Measurements from ENCODE around the gene MYO18A. TPM values are rescaled to one million over a fixed set of nuclear protein-coding genes. Genes with fewer than 3 reads are reported as not detected.

The MYO18A gene
- polyA plus RNA-seq, 12 donors: 125 to 328 (median 222) TPM; not detected in 1

- no peak for DNase-seq
Measured at GRCh38 chr17:29084541-29085146, 95.6 kb downstream of the MYO18A start.

- DNase-seq: no peak
Measured at GRCh38 chr17:29080965-29081364, 99.2 kb downstream of the MYO18A start.

DNA sequence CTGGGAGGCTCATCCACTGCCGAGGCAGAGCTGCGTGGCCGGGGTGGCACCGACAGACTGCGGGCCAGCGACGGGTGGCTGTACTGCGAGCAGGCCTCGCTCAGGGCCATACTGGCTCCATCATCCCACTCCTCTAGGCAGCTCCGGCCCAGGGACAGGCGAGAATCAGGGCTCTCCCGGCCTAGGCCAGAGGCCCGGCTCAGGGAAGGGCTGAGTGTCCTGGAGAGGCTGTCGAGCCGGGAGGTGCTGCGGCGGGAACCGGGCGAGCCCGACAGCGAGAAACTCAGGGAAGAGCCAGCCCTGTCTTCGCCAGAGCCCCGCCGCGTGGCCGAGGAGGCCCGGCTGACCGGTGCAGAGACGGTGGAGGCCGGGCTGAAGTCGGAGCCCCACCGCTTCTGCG is 99.9 kb downstream of the MYO18A start:
- DNase-seq: no peak

DNA sequence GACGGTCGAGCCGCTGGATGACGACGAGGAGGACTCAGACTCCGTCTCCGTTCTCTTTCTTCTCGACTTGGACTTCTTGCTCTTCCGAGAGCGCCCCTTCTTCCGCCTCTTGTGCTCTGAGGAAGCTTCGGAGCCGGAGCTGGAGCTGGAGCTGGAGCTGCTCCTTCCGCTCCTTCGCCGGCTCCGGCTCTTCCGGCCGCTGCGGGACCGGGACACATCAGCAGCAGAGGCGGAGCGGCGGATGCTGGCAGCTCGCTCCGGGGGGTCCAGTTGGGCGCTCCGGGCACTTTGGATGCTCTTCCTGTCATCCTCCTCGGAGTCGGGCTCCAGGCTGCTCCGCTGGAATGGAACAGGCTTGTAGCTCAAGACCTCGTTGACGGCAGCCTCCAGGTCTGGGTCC is 100.3 kb downstream of the MYO18A start:
- no peak for DNase-seq

DNA sequence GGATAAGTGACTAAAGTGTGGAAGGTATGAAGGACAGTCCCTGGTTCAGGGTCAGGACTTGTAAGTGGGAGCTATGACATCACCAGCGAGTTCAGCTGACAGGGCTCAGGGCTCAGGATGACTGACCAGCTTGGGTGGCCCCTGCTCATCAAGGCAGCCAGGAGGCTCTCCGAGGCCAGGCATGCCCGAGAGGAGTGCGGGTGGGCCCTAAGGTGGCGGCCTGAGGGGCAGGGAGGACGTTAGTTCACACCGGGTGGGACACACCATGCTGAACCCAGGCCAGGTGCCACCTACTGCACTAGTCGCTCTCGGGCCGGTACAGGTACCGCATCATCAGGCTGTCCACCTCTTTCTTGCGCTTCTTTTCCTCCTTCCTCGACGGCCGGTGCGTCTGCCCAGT is 100.8 kb downstream of the MYO18A start:
- no peak for DNase-seq

GRCh38 chr17:29078183-29079045 is 101.8 kb downstream of the MYO18A start:
- no peak for DNase-seq

- no peak for DNase-seq
Measured at GRCh38 chr17:29077320-29077719, 102.9 kb downstream of the MYO18A start.

DNA sequence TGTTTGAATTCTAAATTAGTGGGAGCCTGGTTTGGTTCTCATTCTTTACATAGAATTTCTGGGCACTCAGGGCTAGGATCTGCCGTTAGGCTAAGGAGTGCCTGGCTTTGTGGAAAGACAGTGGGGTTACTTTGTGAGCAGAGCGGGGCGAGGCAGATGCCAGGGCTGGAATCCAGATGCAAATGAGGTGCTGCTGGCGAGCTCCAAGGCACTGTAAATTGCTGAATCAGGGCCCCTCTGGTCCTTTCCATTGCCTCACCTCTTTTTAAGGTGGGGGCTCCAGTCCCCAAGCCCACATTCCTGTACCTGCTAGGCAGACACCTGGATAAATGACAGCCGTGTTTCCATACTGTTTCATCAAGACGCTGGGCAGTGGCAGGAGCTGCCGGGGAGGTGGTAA is 103.5 kb downstream of the MYO18A start:
- DNase-seq: no peak

DNA sequence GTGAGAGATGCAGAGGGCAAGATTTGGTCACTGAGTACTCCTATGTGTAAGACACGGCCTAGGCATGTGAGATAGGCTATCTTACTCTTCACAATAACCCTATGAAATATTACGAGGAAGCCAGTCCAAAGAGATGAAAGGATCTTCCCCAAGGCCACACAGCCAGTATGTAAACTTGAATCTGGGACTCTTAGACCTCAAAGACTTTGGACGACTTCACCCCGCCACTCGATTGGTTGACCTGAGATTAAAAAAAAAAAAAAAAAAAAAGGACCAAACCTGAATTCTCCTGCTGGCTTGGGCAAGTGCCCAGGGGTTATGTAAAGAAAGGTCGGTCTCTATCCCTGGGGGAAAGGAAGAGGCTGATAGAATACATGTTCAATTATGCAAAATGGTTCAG is 104.1 kb downstream of the MYO18A start:
- no peak for DNase-seq

GRCh38 chr17:29074488-29074887 is 105.7 kb downstream of the MYO18A start:
- DNase-seq: no peak

- DNase-seq: no peak
Measured at GRCh38 chr17:29073520-29073919, 106.7 kb downstream of the MYO18A start.

DNA sequence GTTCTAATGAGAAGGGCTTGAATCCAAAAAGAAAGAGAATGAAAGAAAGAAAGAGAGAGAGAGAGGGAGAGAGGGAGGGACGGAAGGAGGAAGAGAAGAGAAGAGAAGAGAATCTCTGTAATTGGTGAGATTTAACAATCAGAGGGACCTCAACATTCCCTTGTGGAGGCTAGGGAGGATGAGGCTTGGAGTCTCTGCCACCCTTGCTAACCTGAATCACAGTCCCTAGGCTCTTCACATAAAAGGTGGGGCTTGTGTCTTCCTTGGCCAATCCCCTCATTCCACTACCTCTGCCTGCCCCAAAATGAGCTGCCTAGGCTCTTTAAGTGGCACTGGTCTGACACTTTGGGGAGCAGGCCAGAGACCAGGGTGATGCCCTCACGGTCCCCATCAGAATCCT is 107.2 kb downstream of the MYO18A start:
- no peak for DNase-seq

DNA sequence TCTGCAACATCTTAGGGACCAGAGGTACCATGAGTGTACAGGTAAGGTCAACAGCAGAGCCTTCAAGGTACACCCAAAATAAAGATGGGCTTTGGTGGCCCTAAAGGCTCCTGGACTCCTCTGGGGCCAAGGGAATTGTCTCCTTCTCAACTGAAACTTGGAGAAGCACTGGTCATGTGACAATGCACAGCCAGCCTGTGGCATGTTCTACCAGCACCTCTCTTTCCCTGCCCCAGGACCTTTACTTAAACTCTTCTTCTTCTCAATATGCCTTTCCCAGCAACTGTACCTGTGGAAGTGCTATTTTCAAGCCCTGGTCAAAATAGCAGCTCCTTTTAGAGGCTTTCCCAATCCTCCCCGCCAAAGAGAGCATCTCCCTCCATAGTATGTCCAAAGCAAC is 108.9 kb downstream of the MYO18A start:
- no peak for DNase-seq

DNA sequence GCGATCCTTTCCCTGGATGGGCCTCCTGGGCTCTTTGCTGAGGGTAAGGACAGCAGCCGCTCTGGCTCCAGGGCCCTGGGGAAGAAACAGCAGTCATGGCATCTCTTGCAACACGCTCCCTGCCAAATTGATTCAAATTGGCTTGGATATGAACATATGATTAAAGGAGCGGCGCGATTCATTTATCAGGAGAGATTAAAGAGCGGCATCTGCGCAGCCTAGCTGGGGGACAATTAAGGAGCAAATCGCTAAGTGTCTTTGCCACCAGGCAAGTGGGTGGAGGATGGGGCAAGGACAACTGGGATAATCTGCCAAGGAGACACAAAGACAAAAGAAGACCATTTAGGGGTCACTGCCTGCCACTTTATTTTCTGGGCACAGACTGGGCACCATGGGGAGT is 109.4 kb downstream of the MYO18A start:
- no peak for DNase-seq

DNA sequence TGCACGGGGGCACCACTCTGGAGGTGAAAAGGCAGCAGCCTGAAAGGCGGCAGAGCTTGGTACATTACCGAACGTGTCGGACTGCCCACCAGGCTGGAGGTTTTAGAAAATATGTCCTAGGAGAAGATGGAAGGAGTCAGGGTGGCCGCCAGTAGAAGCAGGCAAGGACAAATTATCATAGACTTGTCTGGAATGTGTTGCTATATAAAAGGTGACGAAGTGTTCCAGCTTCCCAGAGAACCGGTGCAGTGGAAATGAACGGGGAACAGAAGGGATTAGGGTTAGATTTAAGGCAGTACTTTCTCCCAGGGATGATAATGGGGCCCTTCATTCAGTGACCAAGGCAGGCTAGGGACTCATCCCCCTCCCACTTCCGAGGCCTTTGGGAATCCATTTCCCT is 109.9 kb downstream of the MYO18A start:
- DNase-seq: no peak

DNA sequence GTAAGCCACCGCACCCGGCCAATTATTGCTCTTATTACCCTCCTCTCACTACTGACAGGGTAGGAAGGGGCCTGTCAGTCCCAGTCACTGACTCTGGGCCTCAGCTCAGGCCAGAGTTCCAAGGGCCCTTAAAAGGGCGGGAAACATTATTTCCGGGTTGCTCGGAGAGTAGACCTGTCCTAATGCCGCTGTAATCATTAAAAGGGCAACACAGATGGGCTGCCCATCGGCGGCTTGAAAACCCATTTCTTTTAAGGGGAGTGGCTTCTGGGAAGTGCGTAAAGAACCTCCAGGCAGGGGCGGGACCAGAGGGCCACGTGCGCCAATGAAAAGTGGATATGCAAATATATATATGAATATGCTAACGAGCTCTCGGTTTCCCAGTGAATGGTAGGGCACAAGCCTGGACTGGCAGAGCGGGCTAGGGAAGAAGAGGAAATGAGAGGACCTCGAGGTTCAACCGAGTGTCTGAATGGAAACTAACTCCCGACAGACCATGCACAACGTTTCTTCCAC is 110.6 kb downstream of the MYO18A start:
- no peak for DNase-seq

GRCh38 chr17:29068818-29069217 is 111.4 kb downstream of the MYO18A start:
- DNase-seq: peak; percentile 44

- no peak for DNase-seq
Measured at GRCh38 chr17:29066606-29067005, 113.6 kb downstream of the MYO18A start.

DNA sequence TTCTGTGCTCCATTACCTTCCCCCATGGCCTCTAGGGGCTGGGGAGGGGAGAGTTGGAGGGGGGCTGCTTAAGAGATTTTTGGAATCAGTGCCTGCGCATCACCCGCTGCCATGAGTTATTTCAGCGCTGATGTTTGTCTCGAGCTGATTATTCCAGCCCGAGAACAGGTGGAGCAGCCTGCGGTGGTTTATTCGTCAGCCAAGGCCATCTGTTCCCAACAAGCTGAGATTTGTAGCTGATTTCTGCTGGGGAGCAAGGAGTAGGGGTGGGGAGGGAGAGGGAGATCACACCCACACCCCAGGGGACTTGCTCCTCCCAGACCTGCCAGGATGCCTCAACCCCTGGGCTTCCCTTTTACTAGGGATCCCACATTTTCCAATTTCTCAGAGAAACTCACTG is 114.2 kb downstream of the MYO18A start:
- DNase-seq: no peak

GRCh38 chr17:29063992-29064391 is 116.2 kb downstream of the MYO18A start:
- DNase-seq: no peak

DNA sequence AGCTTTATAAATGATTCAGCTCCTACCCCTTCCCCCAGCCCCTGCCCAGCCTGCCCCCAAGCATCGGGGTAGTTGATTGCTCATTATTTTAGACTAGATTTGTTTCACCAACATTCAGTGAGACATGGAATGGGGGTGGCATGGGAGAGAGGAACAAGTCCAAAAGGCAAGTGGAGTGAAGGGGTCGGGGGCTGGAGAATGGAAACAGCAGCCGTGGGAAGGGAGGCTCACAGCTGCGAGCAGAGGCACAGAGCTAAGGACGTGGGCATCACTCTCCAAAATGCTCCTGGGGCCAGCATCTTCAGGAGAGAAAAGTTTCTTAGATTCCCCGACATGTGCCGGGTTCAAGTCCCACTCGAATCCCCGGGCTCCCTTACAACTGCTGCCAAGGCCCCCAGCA is 118.0 kb downstream of the MYO18A start:
- DNase-seq: no peak

DNA sequence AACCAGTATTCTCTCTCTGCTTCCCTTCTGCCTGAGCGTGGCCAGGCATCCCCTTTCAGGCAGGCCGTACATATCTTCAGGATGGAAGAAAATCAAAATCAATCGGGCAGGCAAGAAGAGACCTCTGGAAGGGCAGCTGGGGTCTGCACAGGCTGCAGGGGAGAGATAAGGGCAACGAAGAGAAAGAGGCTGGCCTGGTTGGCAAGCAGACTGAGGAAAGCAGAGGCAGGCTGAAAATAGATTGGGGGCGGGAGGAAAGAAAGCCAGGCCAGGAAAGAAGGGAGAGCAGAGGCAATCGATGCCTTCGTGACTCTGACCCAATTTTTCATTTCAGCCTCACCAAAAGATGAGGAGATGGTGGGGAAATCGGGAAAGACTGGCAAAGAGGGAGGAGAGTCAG is 119.2 kb downstream of the MYO18A start:
- no peak for DNase-seq

DNA sequence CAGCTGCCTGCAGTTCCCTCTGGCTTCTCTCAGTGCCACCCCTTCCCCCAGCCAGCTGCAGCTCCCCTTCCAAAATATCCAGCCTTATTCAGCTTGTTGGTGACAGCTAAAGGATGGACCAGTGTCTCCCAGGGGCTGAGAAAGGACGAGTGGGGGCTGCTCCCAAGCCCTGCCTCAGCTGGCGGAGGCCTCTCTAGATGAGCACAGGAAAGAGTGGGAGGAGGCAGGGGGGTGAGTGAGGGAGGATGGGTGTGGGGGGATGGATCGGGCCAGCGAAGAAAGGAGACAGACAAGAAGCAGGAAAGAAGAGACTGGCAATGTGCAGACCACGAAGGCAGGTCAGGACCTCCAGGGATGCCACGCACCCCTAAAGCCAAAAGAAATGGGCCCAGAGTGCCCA is 119.7 kb downstream of the MYO18A start:
- DNase-seq: no peak
